IMR-90 (cell line): ENCODE data around the gene EXTL2.

ENCODE experiments used
- CEBPB ChIP-seq: IDR thresholded peaks from 2 replicates; pipeline ENCODE4 v1.6.1; 2012; ENCODE audit warnings: low read depth, low read length, improper control_type of control experiment
- CTCF ChIP-seq: conservative IDR thresholded peaks from 2 replicates; pipeline ENCODE4 v1.5.1; 2012; ENCODE audit warnings: mild to moderate bottlenecking, low read depth, low read length, improper control_type of control experiment
- MAFK ChIP-seq: IDR thresholded peaks from 2 replicates; pipeline ENCODE4 v1.6.1; 2012; ENCODE audit warnings: low read depth, low read length, improper control_type of control experiment
- MAZ ChIP-seq: IDR thresholded peaks from 2 replicates; pipeline ENCODE4 v1.6.1; 2012; ENCODE audit warnings: low read depth, mild to moderate bottlenecking, low read length, improper control_type of control experiment, moderate library complexity, borderline replicate concordance
- POLR2A ChIP-seq: IDR thresholded peaks from 2 replicates; pipeline ENCODE4 v1.6.1; 2012; ENCODE audit warnings: mild to moderate bottlenecking, low read depth, low read length
- RAD21 ChIP-seq: IDR thresholded peaks from 2 replicates; pipeline ENCODE4 v1.6.1; 2012; ENCODE audit warnings: low read length, improper control_type of control experiment
- SMC3 ChIP-seq: fragments of 150-350 bp; IDR thresholded peaks from 2 replicates; pipeline ENCODE4 v1.6.1; 2016; ENCODE audit warnings: low read depth, mild to moderate bottlenecking, antibody characterized with exemption, low read length, moderate library complexity
- TF ChIP-seq, protein P1 (sequence below): fragments of 150-350 bp; IDR thresholded peaks from 2 replicates; pipeline ENCODE4 v1.6.1; 2017; ENCODE audit warnings: mild to moderate bottlenecking, antibody characterized with exemption, low read length, low read depth

DNA sequence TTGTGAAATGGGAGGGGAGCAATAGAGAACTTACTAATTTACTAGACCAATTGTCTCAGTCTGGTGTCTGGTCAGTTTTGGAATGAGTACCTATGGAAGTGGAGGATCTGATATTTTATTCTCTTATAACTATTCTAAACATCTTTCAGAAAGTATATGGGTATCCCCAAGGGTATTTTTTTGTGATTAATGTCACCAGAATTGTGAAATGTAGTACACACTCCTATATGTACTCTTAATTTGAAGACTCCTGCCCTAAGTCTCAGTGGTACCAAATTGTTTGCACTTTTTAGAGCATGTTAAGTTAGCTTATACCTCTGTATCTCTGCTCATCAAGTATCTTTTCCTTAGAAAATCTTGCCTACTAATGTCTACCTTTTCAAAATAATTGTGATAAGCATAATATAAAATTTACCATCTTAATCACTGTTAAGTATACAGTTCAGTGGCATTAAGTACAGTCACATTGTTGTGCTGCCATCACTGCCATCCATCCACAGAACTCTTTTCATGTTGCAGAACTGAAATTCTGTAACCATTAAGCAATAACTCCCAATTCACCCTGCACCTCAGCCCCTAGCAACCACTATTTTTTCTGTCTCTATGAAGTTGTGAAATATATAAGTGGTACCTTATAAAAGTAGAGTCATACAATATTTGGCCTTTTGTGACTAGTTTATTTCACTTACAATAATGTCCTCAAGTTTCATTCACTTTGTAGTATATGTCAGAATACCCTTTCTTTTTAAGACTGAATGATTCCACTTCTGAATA lies 41.7 kb upstream of the EXTL2 start:
- TF ChIP-seq POLR2A (no peak), CTCF (no peak), MAZ (no peak), MAFK (no peak), CEBPB (no peak), SMC3 (no peak), RAD21 (no peak)
- TF ChIP-seq, protein P1, sequence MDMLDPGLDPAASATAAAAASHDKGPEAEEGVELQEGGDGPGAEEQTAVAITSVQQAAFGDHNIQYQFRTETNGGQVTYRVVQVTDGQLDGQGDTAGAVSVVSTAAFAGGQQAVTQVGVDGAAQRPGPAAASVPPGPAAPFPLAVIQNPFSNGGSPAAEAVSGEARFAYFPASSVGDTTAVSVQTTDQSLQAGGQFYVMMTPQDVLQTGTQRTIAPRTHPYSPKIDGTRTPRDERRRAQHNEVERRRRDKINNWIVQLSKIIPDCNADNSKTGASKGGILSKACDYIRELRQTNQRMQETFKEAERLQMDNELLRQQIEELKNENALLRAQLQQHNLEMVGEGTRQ, result no peak
